Fibroblast of skin of right quadriceps (primary cell): ENCODE data around the gene RIPOR2.
A peak's percentile ranks its signal among the peaks of the same experiment; 100 is the strongest.
"Not testable (repeated sequence)": the region's sequence is repeated elsewhere in the genome, so short reads cannot be mapped to it uniquely, and the experiment has no call there.

Source experiments
- DNase-seq: peaks from one replicate; pipeline ENCODE4 v3.0.0-alpha.2; 2013

RIPOR2 gene

DNA sequence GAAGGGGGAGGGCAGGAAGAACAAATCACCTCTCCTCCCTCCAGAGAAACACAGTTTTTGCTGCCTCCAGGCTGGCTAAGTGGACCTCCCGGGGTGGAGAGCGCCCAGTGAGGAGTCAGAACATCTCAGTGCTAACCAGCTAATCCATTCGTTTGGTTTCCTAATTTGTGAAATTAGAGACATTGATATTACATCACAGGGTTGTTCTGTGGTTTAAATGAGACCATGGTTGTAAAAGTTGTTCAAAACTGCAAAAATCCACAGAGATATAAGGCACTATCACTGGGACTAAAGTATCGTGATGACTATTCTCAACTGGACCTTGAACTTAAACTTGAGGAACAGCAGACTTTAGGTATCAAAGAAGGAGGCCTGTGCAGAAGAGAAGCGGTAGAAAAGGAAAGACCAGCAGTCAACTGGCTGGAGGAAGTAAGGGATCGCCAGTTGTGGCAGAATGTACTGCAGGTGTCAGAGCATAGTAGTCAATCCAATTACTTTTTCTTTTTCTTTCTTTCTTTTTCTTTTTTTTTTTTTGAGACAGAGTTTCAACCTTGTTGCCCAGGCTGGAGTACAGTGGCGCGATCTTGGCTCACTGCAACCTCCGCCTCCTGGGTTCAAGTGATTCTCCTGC is 33.9 kb downstream of the RIPOR2 start:
- no peak for DNase-seq

DNA sequence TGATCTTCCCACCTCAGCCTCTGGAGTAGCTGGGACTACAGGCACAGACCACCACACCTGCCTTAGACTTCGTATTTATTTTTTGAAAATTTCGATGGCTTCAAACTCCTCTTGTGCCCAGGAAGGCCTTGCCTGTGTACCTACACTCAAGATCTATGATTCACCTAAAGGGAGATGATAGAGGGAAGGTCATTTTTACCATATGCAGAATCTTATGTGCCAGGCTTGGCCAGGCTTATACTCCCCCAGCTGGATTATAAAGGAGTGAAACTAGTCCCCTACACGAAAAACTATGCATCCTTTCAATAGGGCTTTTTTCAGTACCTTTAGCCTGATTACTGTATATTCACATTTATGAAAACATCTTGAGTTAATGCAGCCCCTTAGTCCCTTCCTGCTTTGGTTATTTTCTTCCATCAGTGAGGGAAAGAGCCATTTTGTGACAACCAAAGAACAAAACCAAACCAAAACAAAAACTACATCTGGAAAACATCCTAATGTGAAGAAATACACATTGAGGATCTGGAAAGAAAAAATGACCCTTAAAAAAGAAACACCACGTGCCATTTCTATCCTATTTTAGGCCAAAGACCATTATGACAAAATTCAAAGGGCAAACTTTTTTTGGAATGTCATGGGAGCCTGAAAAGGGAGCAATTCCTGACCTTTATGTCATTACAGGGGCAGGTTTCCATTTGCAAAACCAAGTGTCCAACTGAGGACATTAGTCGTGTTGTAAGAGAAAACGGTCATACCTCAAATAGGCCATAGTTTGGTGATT is 34.7 kb downstream of the RIPOR2 start:
- DNase-seq = no peak

DNA sequence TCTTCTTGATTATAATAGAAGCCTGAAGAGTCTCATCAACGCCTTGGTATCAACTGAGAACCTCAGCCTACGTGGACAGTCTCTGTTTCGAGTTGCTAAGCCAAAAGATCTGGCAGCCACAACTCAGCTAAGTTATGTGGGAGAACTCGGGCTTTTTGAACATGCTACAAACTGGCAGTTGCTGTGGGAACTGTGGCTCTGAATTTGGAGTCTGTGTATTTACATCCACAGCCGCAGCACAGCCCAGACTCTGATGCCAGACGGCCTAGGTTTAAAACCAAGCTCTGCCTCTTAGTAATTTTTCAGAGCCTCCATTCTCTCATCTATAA is 35.8 kb downstream of the RIPOR2 start:
- DNase-seq = no peak

DNA sequence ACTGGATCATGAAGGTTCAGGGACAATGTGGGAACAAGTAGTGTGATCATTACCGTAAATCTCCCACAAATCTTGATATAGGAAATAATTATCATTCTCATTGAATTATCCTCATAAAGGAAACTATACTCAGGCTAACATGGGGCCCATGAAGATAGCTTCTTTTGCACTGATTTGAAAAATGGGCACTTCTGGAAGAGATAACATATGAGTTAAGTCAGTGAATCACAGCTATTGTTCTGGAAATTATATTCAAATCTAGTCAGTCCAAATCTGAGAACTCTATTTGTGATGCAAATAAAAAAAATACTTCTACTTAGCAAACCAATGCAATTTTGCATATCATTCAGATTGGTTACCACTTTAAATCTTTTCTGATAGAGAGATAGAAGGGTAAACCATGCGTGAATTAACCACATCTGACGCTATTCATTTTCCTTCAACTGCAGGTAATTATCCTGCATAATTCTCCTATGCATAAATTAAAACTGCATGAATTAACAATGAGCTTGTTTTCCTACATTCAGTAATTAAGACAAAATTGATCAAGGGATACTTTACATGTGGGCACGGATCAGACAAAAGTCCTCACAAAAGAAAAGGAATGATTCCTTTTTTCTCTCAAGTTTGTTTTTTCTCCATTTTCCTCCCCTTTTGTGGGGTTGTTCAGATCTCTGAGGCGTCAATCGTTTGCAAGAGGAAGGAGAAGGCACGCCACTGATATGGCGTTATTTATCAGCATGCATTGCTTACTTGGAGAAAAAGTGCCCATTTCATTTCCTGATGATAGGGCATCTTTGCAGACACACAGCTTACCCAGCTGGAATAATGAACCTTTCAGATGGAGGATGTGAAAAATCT is 36.4 kb downstream of the RIPOR2 start:
- no peak for DNase-seq

DNA sequence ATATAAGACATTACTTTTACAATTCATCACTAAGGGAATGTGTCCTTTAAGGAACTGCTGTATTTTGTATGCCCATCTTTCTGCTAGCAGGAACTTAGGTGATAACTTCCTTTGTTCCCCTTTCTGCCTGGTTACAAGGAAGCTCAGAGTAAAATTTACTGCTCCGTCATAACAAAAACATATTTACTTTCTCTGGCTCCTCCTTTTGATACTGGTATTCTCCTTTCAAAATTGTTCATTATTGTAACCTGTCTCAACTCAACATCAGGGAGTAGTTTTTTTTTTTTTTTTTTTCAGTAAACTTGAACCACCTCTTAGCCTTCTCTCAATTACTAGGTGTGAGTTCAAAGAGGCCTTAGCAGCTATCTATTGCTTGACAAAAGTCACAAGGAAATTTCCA is 37.1 kb downstream of the RIPOR2 start:
- DNase-seq = no peak

DNA sequence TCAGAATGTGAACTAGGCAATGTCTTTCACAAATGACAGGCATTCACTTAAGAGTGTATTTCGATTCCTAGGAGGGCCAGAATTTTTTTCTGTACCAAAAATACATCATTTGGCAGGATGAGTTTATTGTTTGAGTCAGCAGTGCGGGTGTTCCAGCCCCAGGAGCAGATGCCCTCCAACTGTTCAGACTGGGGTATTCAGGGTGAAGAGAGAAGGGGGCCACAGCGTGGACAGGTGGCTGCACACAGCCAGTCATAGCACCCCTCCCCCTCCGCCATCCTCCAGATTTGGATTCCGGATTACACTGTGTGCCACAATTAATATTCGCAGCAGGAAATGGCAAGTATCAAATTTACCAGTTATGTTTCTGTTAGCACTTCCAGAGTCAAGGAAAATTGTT is 38.6 kb downstream of the RIPOR2 start:
- DNase-seq = no peak

DNA sequence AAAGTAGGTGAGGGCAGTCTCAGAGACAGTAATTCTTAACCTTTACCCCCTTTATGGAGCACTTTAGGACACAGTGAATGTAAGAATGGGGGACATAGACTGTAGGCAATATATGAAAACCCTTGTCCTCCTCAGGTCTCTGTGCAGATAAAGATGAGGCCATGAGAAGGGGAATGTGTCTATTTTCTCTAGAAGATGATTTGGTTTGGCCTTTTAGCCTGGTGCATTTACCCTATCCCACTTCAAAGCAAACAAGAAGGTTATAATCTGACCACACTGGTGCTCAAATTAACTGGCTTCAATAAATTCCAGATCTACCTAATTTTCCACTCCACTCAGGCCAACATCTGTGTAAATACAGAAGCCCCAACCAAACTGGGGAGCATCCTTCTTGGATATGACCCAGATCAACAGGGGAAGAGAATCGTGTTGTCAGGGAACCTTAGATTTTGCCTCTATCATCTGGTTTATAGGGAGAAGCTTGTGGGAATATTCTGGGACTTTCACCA is 42.4 kb downstream of the RIPOR2 start:
- DNase-seq = no peak

DNA sequence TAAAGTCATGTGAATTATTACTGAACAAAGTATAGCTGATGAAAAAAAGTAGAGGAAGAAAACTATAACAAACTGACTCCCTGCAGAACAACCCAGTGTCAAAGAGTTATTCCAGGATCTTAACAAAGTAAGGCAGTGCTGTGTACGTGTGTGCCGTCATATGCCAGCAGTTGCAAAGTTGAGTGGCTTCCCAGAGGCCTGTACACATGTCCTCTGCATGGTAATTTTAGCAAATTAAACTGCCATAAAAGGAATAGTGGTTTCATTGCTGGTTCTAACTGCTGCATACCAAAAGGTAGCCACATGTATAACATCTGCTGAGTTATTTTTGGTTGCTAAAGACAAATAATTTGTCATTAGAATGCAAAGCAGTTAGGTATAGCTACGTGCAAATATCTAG is 44.8 kb downstream of the RIPOR2 start:
- peak; percentile 68 for DNase-seq

DNA sequence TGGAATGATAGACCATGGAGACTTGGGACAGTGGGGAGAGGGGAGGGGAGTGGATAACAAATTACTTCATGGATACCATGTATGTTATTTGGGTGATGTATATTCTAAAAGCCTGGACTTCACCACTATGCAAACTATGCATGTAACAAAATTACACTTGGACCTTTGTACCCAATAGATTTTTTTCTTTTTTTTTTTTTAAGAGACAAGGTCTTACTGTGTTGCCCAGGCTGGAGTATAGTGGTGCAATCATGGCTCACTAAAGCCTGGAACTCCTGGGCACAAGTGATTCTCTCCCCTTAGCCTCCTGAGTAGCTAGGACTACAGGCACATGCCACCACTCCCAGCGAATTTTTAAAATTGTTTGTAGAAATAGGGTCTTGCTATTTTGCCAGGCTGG is 45.3 kb downstream of the RIPOR2 start:
- DNase-seq = no peak

DNA sequence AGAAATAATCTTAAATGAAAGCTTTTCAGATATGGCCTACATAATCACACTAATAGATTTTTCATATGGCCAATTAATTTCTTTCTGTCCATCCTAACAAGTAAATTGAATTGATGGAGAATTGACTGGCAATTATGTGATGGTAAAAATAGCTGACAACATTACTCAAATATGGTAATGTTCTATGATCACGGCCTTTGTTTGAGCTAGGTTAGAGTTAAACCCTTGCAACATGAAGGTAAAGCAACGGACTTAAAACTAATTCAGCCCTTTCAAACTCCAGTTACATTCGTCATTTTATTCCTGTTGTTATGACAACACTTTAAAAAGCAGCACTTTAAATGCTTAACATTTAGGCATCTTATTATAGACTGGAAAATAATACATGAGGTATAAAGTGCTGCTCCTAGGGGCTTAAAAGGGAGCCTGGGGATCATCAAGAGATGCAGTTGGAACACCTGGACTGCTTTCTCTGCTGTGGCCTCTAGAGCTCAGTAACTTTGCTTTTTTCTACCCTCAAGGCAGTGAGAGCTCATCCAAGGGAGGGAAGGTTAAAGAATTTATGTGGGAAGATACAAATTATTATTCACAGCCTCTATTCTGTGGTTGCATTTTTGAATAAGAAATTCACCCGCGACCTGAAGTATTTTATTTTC is 46.9 kb downstream of the RIPOR2 start:
- DNase-seq = no peak

DNA sequence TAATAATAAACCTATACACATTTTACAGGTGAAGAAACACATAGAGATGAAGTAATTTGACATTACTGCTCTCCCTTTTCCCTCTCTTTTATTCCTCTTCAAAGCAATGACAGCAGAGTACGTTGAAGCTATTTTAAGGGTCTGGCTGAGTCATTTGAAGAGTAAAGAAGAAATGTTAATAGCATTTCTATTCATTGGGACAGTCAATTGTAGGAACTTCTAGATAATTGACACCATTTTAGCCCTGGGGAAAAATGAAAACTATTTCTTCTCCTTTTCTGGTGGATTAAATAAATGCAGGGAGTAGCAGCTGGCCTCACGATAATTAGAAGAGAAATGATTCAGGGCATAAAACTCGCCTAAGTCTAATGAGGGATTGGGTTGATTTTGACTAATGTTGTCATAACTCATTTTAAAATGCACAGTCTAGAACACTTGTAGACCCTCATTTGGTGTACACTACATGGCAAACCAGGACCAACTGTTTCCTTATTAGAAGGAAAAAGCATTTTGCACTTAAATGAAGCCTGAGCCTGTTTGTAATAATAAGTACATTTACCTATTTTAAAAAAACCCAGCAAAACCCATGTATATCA is 48.1 kb downstream of the RIPOR2 start:
- DNase-seq = no peak

DNA sequence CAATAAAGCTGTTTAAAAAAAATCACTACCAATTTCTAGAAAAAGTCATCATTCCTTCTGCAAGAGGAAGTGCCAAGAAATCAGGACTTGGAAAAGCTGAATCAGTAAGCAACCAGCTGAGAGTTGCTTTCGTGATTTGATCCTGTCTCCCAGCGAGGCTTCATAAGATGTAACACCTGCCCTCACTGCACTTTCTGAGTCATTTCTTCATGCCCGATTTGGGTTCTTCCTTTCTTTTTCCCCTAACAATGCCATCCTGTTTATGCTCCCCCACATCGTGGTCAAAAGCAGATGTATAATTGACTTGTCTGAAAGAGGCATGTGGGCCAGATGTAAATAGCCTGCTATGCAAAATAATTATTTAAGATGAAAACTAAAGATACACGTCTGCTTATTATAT is 52.1 kb downstream of the RIPOR2 start:
- DNase-seq = peak; percentile 82

DNA sequence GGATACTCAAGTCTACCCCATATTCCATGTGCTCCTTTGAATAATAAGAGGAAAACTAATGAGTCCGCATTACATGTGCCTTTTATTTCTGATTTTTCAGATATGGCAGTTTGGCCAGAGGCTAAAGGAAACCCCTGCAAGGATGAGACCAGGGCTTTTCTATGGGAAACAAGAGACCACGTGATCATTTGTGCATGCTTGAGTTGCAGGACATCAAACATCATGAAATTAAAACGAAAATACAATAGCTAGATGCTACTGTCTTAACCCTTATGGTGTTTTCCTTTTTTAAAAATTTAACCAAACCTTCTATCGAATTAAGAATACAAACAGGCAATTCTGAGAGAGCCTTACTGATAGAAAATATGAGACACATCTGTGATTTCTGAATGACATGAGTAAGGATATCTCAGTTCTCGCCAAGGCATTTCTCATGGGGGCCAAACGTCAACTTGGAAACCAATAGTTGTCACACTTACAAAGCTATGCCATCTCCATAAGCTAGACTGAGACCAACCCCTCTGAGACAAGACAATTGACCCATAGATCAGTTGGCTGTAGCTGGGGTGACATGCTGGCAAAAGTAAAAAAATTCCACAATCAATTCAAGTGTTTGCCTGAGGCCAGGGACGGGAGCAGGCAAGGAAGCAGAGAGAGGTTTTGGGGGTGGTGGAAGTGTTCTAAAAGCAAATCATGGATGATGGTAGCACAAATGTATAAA is 52.8 kb downstream of the RIPOR2 start:
- DNase-seq = no peak

DNA sequence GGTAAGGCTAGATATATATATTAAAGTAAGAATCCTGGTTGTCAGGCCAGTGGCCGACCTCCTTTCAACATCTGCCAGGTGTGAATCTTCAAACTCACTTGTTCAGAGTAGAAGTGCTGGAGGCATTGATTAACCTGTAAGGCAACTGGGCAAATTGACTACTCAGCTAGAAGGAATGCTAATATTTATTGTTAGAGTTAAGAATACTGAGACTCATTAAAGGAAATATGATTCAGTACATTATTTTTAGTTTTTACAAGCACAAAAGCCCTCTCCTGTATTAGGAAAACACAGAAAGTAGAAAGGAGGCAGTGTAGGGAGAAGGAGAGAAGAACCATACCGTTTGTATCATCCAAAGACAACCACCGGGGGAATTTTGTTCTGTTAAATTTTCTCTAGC is 53.5 kb downstream of the RIPOR2 start:
- DNase-seq = no peak

DNA sequence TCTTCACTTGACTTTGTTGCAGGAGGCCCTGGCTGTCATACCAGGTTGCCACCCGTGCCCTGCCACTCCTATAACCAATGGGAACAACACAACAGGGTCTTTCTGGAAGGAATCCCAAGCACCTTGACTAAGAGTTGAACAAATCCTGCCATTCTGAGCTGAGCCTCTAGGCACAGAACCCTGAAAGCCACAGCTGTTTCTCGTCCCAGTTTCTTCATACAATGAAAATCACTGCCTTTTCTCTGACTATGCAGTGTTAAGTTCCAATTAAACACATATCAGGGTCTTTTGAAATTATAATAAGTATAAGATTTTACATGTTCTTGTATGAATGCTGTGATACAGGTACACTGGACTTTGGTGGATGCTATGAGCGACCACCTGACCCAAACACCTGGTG is 54.4 kb downstream of the RIPOR2 start:
- DNase-seq = no peak

DNA sequence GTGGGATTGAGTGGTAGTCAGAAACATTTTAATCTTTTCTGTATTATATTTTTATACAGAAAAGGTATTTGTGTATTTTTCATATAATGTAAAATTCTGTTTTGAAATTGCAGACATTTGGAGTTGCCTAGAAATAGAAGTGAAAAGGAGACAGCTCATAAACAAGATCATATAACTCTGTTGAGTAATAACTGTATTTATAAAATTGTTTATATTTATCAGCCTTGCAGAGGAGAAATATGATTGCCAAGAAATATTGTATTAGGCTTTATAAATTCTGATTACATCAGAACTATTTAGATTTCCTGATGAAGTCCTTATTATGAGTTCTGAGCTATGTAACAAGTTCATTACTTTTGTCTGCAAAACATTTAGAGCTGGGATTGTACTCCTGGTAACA is 55.3 kb downstream of the RIPOR2 start:
- no peak for DNase-seq

DNA sequence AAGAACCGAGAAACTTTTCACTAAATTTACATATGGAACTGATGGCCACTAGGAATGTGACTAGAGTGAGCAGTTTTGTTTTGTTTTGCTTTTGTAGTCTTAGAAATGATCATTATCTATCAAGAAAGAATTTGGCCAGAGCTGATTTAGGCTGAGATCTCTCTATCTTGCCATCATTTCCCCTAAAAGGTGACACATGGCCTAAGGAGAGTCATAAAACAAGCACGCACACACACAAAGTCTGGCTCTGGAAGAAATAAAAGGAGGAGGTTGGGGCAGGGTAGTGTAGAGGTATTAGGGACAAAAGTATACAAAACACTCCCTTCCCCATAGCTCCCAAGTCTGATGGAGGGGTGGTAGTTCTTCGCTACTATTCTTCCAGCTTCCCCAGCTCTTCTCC is 56.4 kb downstream of the RIPOR2 start:
- peak; percentile 54 for DNase-seq

DNA sequence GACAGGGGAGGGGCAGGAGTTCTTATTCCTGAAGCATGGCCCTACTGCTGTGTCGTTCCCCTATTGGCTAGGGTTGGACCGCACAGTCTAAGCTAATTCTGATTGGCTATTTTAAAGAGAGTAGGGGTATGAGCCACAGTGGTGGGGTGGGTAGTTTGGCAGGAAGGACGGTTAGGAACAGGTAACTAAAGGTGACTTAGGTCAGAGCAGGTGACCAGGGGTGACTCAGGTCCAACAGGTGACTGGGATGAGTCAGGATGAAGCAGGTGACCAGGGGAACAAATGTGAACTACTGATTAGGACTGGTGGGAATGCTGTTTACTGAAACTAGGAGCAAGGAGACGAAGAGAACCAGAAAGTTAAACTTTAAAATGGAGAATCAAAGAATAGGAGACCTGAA is 58.0 kb downstream of the RIPOR2 start:
- not testable (repeated sequence) for DNase-seq

DNA sequence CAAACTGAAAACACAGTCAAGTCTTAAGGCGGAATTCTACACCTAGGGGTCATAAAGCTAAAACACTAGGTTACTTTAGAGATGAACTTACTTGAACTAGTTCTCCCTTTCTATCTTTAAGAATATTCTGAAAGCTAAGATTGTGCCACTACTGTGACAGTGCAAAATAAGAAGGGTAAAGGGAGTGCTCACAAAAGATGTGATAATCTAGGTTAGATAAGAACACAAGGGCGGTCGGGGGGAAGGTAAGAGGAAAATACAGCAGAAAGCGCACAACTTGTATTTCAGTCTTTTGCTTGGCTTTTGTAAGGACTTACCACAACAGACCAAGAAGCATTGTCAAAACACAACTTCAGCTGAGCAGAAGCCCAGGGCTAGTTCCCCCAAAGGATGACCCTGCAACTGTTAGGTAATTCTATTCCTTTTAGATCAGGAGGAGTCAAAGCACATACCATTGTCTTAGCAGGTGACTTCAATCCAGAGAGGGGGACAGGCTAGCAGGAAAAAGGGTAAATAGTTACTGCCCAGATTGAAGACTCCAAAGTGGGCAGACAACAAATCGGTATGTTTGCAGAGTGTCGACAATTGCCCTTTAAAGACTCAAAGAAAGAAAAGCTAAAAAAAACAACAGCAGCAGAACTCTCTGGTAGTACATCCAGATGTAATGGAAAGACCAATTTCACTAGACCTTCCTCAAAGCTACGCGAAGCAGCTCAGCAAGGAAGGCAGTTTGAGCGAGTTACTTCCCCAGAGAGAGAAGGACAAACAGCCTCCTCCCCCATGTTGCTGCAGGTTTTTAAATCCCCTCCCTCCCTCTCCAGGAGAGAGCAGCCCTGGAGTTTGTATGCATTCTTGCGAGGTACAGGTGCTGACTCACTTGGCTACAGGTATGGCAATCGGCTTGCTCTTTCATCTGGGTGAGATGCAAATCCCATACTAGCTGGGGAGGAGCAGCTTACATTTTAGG is 59.0 kb downstream of the RIPOR2 start:
- DNase-seq = no peak

DNA sequence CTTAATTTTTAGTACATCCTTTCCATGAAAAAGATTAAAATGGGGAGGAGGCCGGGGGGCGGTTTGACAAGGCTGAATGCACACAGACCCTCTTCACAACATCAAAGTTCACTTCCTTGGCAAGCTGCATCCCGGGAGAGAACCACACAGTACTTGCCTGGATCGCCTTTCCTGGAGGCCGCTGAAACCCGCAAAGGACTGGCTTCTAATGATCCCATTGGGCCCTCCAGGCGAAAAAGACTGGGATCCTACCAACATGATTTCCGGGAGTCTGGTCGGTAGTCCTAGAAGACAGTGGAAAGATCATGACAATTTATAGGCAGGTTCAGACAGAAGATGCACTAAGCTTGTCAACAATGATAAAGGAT is 60.2 kb downstream of the RIPOR2 start:
- DNase-seq = no peak
